GM23338 (cell line): ENCODE measurements around the gene FMR1. TPM values are rescaled to one million over a fixed set of nuclear protein-coding genes. Genes with fewer than 3 reads are reported as not detected.

Experiments
- ATAC-seq: fragments of 200-7000 bp; cut with Tn5 transposase; 3 replicates; pipeline ENCODE4 v1.9.1; 2020
- DNase-seq: peaks from one replicate; pipeline ENCODE4 v3.0.0-alpha.2; 2015; ENCODE audit warnings: low spot score
- H2AFZ ChIP-seq: fragments of 200-600 bp; sonication (generic); 2 replicates; pipeline ENCODE4 v1.8.0; 2016; ENCODE audit warnings: antibody characterized with exemption, mild to moderate bottlenecking, moderate library complexity
- H3F3A ChIP-seq: fragments of 200-600 bp; sonication (generic); replicated peaks from 2 replicates; pipeline ENCODE4 v1.8.0; 2017; ENCODE audit warnings: antibody characterized with exemption, mixed run types, low read depth
- H3K27ac ChIP-seq: fragments of 200-600 bp; sonication (generic); 2 replicates; pipeline ENCODE4 v1.6.1; 2016; ENCODE audit warnings: low read depth
- H3K27me3 ChIP-seq: fragments of 200-600 bp; sonication (generic); 2 replicates; pipeline ENCODE4 v1.8.0; 2016; ENCODE audit warnings: mild to moderate bottlenecking, mixed run types, moderate library complexity; ENCODE audit not compliant: insufficient read depth
- H3K36me3 ChIP-seq: fragments of 200-600 bp; sonication (generic); 2 replicates; pipeline ENCODE4 v1.8.0; 2016; ENCODE audit warnings: mild to moderate bottlenecking; ENCODE audit not compliant: insufficient read depth
- H3K4me1 ChIP-seq: fragments of 200-600 bp; sonication (generic); 2 replicates; pipeline ENCODE4 v1.8.0; 2016; ENCODE audit warnings: mild to moderate bottlenecking, moderate library complexity; ENCODE audit not compliant: insufficient read depth
- H3K4me2 ChIP-seq: fragments of 200-600 bp; sonication (generic); 2 replicates; pipeline ENCODE4 v1.7.1; 2017; ENCODE audit warnings: mixed run types
- H3K4me3 ChIP-seq: fragments of 200-600 bp; sonication (generic); 2 replicates; pipeline ENCODE4 v1.6.1; 2016; ENCODE audit warnings: mixed run types
- H3K79me2 ChIP-seq: fragments of 200-600 bp; sonication (generic); replicated peaks from 2 replicates; pipeline ENCODE4 v1.8.0; 2017; ENCODE audit warnings: mild to moderate bottlenecking; ENCODE audit not compliant: insufficient read depth
- H3K9me2 ChIP-seq: fragments of 200-600 bp; sonication (generic); 2 replicates; pipeline ENCODE4 v1.8.0; 2017; ENCODE audit not compliant: insufficient read depth
- H4K20me1 ChIP-seq: fragments of 200-600 bp; sonication (generic); replicated peaks from 2 replicates; pipeline ENCODE4 v1.8.0; 2017; ENCODE audit warnings: mild to moderate bottlenecking; ENCODE audit not compliant: insufficient read depth
- H3K27ac Mint-ChIP-seq: 2 replicates; pipeline ENCODE4 v1.8.0; 2020; ENCODE audit warnings: inconsistent platforms, mild to moderate bottlenecking, moderate library complexity, mixed read lengths
- H3K27me3 Mint-ChIP-seq: 3 replicates; pipeline ENCODE4 v1.8.0; 2022; ENCODE audit warnings: low read depth, mild to moderate bottlenecking, moderate library complexity, mixed read lengths, inconsistent platforms; ENCODE audit not compliant: insufficient read depth, poor library complexity
- H3K36me3 Mint-ChIP-seq: 3 replicates; pipeline ENCODE4 v1.8.0; 2021; ENCODE audit warnings: low read depth, mild to moderate bottlenecking, inconsistent platforms, moderate library complexity, mixed read lengths
- H3K4me1 Mint-ChIP-seq: 3 replicates; pipeline ENCODE4 v1.8.0; 2020; ENCODE audit warnings: mild to moderate bottlenecking, inconsistent platforms, mixed read lengths
- H3K4me3 Mint-ChIP-seq: 3 replicates; pipeline ENCODE4 v1.8.0; 2021; ENCODE audit warnings: moderate library complexity, mild to moderate bottlenecking, inconsistent platforms, mixed read lengths
- H3K9me3 Mint-ChIP-seq: 3 replicates; pipeline ENCODE4 v1.8.0; 2020; ENCODE audit warnings: moderate library complexity, mild to moderate bottlenecking, inconsistent platforms, mixed read lengths
- CREB1 ChIP-seq: fragments of 250-450 bp; sonication (Bioruptor Pico); IDR thresholded peaks from 2 replicates; pipeline ENCODE4 v1.5.0; 2020; ENCODE audit warnings: low read depth, mild to moderate bottlenecking, moderate library complexity
- CTCF ChIP-seq, 2 experiments: fragments of 200-600 bp in 1 of 2; sonication (generic) in 1 of 2; conservative IDR thresholded peaks; 2 replicates each; pipeline versions ENCODE4 v1.5.1 to v1.6.1; 2016 to 2017; ENCODE audit warnings: antibody characterized with exemption in 2 of 2, low read depth in 2 of 2, mild to moderate bottlenecking in 2 of 2, moderate library complexity in 1 of 2
- JUNB ChIP-seq: IDR thresholded peaks from one replicate; pipeline ENCODE4 v1.6.1; 2016; ENCODE audit warnings: antibody characterized with exemption; ENCODE audit not compliant: unreplicated experiment
- POLR2AphosphoS5 ChIP-seq: IDR thresholded peaks from 2 replicates; pipeline ENCODE4 v1.6.1; 2016; ENCODE audit warnings: antibody characterized with exemption, low read depth
- STAT1 ChIP-seq: IDR thresholded peaks from one replicate; pipeline ENCODE4 v1.6.1; 2016; ENCODE audit warnings: antibody characterized with exemption; ENCODE audit not compliant: unreplicated experiment
- ZNF114 ChIP-seq: fragments of 250-450 bp; sonication (Bioruptor Pico); IDR thresholded peaks from 2 replicates; pipeline ENCODE4 v1.5.0; 2020; ENCODE audit warnings: mild to moderate bottlenecking, moderate library complexity
- ZNF462 ChIP-seq: fragments of 250-450 bp; sonication (Bioruptor Pico); IDR thresholded peaks from 2 replicates; pipeline ENCODE4 v1.5.0; 2020; ENCODE audit warnings: mild to moderate bottlenecking, moderate library complexity
- polyA plus RNA-seq: library from polyadenylated mRNA; unstranded; fragments of >200 nt; fragmentation: Nextera tagmentation; extraction: Ambion mirVana; gene quantifications from 2 replicates; pipeline ENCODE4 v1.2.1, GENCODE V29; 2016
- total RNA-seq: library from RNA; depleted of rRNA; stranded (reverse); fragments of >200 nt; shearing (Covaris generic); gene quantifications from 2 replicates; pipeline ENCODE4 v1.2.3, GENCODE V29; 2014
- TF ChIP-seq, protein P1 (sequence below): IDR thresholded peaks from 2 replicates; pipeline ENCODE4 v1.6.1; 2016; ENCODE audit warnings: antibody characterized with exemption
- TF ChIP-seq, protein P2 (sequence below): IDR thresholded peaks from one replicate; pipeline ENCODE4 v1.6.1; 2018; ENCODE audit warnings: antibody characterized with exemption; ENCODE audit not compliant: unreplicated experiment

FMR1 gene
- total and polyA plus RNA-seq, 2 experiments from 2014 or later, result 17.1 to 44.3 TPM

GRCh38 chrX:147900349-147900748 is 11.4 kb upstream of the FMR1 start (continued):
- TF ChIP-seq, protein P1, sequence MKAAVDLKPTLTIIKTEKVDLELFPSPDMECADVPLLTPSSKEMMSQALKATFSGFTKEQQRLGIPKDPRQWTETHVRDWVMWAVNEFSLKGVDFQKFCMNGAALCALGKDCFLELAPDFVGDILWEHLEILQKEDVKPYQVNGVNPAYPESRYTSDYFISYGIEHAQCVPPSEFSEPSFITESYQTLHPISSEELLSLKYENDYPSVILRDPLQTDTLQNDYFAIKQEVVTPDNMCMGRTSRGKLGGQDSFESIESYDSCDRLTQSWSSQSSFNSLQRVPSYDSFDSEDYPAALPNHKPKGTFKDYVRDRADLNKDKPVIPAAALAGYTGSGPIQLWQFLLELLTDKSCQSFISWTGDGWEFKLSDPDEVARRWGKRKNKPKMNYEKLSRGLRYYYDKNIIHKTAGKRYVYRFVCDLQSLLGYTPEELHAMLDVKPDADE, result no peak
- TF ChIP-seq POLR2AphosphoS5 (no peak), CREB1 (CRISPR knock-in tag) (no peak), STAT1 (no peak), ZNF114 (no peak), CTCF (conservative IDR thresholded peaks at IDR 0.05; ENCODE audit: low read depth in 2 of 2) (no peak), JUNB (no peak)

DNA sequence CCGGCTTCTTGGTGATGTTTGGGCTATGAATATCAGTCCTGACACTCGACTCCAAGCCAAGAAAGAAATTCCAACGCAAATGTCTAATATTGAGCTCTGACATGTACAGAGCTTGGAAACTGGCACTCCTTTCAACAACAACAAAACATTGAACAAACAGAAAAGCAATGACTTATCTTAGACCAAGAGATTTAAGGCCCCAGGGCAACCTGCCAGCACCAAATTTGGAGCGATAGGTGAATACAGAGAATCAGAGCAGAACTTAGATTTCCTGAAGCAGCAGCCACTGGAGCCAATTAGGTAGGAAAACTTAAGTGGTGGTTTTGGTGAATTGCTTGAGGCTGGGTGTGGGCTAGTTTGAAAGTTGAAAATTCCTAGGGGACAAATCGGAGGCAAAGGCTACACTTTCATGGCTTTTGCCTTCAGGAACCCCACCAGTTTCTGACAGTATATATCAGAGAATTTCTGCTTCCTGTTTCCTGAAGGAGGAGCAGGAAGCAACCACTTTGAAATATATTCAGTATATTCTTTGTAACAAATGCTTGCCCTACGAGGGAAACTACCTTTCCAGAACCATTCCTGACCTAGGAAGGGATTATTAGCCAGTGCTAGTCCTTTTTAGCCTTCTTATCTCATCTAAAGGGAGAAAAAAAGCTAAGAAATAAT is 10.1 kb upstream of the FMR1 start:
- H3K27ac Mint-ChIP-seq, result no peak overlapping the region; the same call in 1 of the 2 replicates
- H3K4me3 Mint-ChIP-seq, result no peak overlapping the region

More for the DNA sequence above, 10.1 kb upstream of the FMR1 start:
- no peak overlapping the region for H3K4me2 ChIP-seq
- no peak for TF ChIP-seq ZNF462 (CRISPR knock-in tag)
- TF ChIP-seq, protein P2, sequence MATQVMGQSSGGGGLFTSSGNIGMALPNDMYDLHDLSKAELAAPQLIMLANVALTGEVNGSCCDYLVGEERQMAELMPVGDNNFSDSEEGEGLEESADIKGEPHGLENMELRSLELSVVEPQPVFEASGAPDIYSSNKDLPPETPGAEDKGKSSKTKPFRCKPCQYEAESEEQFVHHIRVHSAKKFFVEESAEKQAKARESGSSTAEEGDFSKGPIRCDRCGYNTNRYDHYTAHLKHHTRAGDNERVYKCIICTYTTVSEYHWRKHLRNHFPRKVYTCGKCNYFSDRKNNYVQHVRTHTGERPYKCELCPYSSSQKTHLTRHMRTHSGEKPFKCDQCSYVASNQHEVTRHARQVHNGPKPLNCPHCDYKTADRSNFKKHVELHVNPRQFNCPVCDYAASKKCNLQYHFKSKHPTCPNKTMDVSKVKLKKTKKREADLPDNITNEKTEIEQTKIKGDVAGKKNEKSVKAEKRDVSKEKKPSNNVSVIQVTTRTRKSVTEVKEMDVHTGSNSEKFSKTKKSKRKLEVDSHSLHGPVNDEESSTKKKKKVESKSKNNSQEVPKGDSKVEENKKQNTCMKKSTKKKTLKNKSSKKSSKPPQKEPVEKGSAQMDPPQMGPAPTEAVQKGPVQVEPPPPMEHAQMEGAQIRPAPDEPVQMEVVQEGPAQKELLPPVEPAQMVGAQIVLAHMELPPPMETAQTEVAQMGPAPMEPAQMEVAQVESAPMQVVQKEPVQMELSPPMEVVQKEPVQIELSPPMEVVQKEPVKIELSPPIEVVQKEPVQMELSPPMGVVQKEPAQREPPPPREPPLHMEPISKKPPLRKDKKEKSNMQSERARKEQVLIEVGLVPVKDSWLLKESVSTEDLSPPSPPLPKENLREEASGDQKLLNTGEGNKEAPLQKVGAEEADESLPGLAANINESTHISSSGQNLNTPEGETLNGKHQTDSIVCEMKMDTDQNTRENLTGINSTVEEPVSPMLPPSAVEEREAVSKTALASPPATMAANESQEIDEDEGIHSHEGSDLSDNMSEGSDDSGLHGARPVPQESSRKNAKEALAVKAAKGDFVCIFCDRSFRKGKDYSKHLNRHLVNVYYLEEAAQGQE, result no peak
- TF ChIP-seq STAT1, result no peak
- TF ChIP-seq ZNF114, result no peak
- no peaks in the 10 kb centered on the region for H3K36me3 Mint-ChIP-seq
- peaks cover 8% of the 10 kb centered on the region; the same call in 2 of the 3 replicates for H3K4me1 Mint-ChIP-seq
- H2AFZ ChIP-seq, result no peak overlapping the region
- H3K27me3 Mint-ChIP-seq, result peaks cover 1% of the 10 kb centered on the region
- no peak overlapping the region for H3K27ac ChIP-seq
- no peak for DNase-seq
- no peaks in the 10 kb centered on the region for H4K20me1 ChIP-seq
- ATAC-seq, result no peak
- H3K36me3 ChIP-seq, result no peaks in the 10 kb centered on the region
- no peak overlapping the region for H3K4me3 ChIP-seq
- no peaks in the 10 kb centered on the region for H3K9me3 Mint-ChIP-seq
- H3K27me3 ChIP-seq, result no peaks in the 10 kb centered on the region
- no peaks in the 10 kb centered on the region for H3K79me2 ChIP-seq
- H3K9me2 ChIP-seq, result no peaks in the 10 kb centered on the region; the same call in 1 of the 2 replicates
- H3K4me1 ChIP-seq, result peaks cover 6% of the 10 kb centered on the region
- no peaks in the 10 kb centered on the region for H3F3A ChIP-seq
